Lower leg skin (tissue), 3 donors: ENCODE results near the gene AP5Z1.

ENCODE experiments used
- POLR2A ChIP-seq, 2 donors: fragments of 450-650 bp; IDR thresholded peaks; one replicate each; pipeline ENCODE4 v1.6.1; 2016 to 2017; ENCODE audit warnings: antibody characterized with exemption in 2 of 2, mild to moderate bottlenecking in 1 of 2, moderate library complexity in 1 of 2
- TF ChIP-seq, protein P1 (sequence below), 3 donors: fragments of 450-650 bp; IDR thresholded peaks; one replicate each; pipeline ENCODE4 v1.5.1; 2016; ENCODE audit warnings: antibody characterized with exemption in 3 of 3, mild to moderate bottlenecking in 3 of 3, moderate library complexity in 2 of 3

DNA sequence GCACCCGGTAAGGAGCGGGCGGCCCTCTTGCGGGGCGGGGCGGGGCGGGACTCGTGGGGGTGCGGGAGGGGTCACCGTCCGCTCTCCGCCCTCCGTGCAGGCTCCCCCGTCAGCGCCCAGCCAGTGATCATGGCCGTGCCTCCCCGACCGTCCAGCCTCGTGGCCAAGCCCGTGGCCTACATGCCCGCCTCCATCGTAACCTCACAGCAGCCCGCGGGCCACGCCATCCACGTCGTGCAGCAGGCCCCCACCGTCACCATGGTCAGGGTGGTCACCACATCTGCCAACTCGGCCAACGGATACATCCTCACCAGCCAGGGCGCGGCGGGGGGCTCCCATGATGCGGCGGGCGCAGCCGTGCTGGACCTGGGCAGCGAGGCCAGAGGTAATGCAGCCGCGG, 16.2 kb upstream of the AP5Z1 start:
- TF ChIP-seq, protein P1, sequence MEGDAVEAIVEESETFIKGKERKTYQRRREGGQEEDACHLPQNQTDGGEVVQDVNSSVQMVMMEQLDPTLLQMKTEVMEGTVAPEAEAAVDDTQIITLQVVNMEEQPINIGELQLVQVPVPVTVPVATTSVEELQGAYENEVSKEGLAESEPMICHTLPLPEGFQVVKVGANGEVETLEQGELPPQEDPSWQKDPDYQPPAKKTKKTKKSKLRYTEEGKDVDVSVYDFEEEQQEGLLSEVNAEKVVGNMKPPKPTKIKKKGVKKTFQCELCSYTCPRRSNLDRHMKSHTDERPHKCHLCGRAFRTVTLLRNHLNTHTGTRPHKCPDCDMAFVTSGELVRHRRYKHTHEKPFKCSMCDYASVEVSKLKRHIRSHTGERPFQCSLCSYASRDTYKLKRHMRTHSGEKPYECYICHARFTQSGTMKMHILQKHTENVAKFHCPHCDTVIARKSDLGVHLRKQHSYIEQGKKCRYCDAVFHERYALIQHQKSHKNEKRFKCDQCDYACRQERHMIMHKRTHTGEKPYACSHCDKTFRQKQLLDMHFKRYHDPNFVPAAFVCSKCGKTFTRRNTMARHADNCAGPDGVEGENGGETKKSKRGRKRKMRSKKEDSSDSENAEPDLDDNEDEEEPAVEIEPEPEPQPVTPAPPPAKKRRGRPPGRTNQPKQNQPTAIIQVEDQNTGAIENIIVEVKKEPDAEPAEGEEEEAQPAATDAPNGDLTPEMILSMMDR (IDR thresholded peaks at IDR 0.05) = no peak
- no peak for TF ChIP-seq POLR2A (IDR thresholded peaks at IDR 0.05)
